ENCODE results near the gene CNEP1R1. TPM values are rescaled to one million over a fixed set of nuclear protein-coding genes. Genes with fewer than 3 reads are reported as not detected.

Gene CNEP1R1
- total and polyA plus RNA-seq, 3 experiments from 2014 or later, result 21.2 to 23.6 (median 22.8) TPM

GRCh38 chr16:50079397-50080140 lies 54.5 kb downstream of the CNEP1R1 start:
- CTCF ChIA-PET, result no interaction called here
- H3K36me3 ChIP-seq (ENCODE audit: insufficient read depth, low read length), result peaks cover 28% of the 10 kb centered on the region
- no peak overlapping the region for H3K4me3 ChIP-seq (ENCODE audit: low read length)
- Mint-ChIP-seq H3K27ac (peak overlapping the region in 2 of 8 donors; percentile 17 to 51), H3K4me1 (peaks cover 7 to 18% (median 13%) of the 10 kb centered on the region in 3 donors), H3K9me3 (no peaks in the 10 kb centered on the region), H3K27me3 (peaks cover 0 to 2% of the 10 kb centered on the region in 2 donors), H3K4me3 (no peak overlapping the region), H3K36me3 (peaks cover 12 to 67% (median 35%) of the 10 kb centered on the region in 3 donors)
- H3K9me3 ChIP-seq (ENCODE audit: low read length), result no peaks in the 10 kb centered on the region
- no peaks in the 10 kb centered on the region for H3K27me3 ChIP-seq (ENCODE audit: insufficient read depth, low read length, poor library complexity, severe bottlenecking)
- no peak for DNase-seq
- POLR2A ChIA-PET, result no interaction called here
- H3K4me1 ChIP-seq (ENCODE audit: insufficient read depth, low read length), result no peaks in the 10 kb centered on the region
- no peak overlapping the region for H3K27ac ChIP-seq (ENCODE audit: low read depth, low read length)

DNA sequence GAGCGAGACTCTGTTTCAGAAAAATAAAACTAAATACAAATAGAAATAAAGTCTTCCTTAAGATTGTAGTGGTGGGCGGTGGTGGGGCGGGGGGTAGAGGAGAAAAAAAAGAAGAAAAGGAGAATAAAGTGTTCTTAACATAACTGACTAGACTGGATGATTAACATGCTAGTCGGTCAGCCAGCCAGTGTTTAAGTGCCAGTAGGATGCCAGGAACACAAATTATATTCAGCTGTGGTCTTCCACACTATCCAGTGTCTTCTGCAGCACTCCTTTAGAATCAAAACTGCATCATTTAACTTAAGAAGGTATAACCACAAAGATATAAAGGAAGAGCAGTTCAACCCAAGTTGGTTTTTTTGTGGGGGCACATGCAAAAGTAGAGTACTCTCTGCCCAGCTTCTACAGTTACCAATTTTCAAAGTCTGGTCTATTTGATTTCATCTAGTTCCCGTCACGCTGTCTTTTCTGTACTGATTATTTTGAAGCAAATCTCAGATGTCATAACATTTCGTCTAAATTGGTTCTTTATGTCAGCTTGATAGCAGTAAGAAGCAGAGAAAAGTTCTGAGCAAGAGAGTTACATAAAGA lies 56.5 kb downstream of the CNEP1R1 start:
- H3K27me3 Mint-ChIP-seq, result peaks cover 0 to 2% of the 10 kb centered on the region in 2 donors
- H3K27ac Mint-ChIP-seq, result peak overlapping the region in 2 of 8 donors; percentile 70
- CTCF ChIA-PET, result interaction anchor here (0.7 kb wide), 1 partner anchor 108 kb away, joined by 3 read pairs; no protein-coding TSS in a partner anchor
- no peaks in the 10 kb centered on the region for H3K9me3 ChIP-seq (ENCODE audit: low read length)
- H3K4me1 ChIP-seq (ENCODE audit: insufficient read depth, low read length), result no peaks in the 10 kb centered on the region
- POLR2A ChIA-PET, result no interaction called here
- H3K27ac ChIP-seq (ENCODE audit: low read depth, low read length), result no peak overlapping the region
- H3K4me1 Mint-ChIP-seq, result peaks cover 5 to 13% (median 12%) of the 10 kb centered on the region in 3 donors
- H3K4me3 Mint-ChIP-seq, result no peak overlapping the region
- DNase-seq, result peak in 1 of 5 donors; percentile 32
- H3K4me3 ChIP-seq (ENCODE audit: low read length), result no peak overlapping the region
- peaks cover 36% of the 10 kb centered on the region for H3K36me3 ChIP-seq (ENCODE audit: insufficient read depth, low read length)
- H3K9me3 Mint-ChIP-seq, result no peaks in the 10 kb centered on the region
- H3K27me3 ChIP-seq (ENCODE audit: insufficient read depth, low read length, poor library complexity, severe bottlenecking), result no peaks in the 10 kb centered on the region
- H3K36me3 Mint-ChIP-seq, result peaks cover 7 to 76% (median 48%) of the 10 kb centered on the region in 3 donors

- Mint-ChIP-seq H3K36me3 (peaks cover 4 to 81% (median 53%) of the 10 kb centered on the region in 3 donors), H3K27me3 (peaks cover 0 to 2% of the 10 kb centered on the region in 2 donors), H3K4me1 (peaks cover 5 to 13% (median 9%) of the 10 kb centered on the region in 3 donors), H3K4me3 (no peak overlapping the region), H3K27ac (no peak overlapping the region), H3K9me3 (no peaks in the 10 kb centered on the region)
- POLR2A ChIA-PET, result no interaction called here
- no peaks in the 10 kb centered on the region for H3K27me3 ChIP-seq (ENCODE audit: insufficient read depth, low read length, poor library complexity, severe bottlenecking)
- H3K9me3 ChIP-seq (ENCODE audit: low read length), result no peaks in the 10 kb centered on the region
- H3K4me1 ChIP-seq (ENCODE audit: insufficient read depth, low read length), result no peaks in the 10 kb centered on the region
- no peak overlapping the region for H3K27ac ChIP-seq (ENCODE audit: low read depth, low read length)
- DNase-seq, result no peak
- H3K4me3 ChIP-seq (ENCODE audit: low read length), result no peak overlapping the region
- CTCF ChIA-PET, result interaction anchor here (1.2 to 1.9 kb wide), 2 partner anchors 18 to 25 kb away, joined by 3 read pairs; partner anchors contain the start of gene HEATR3
- peaks cover 28% of the 10 kb centered on the region for H3K36me3 ChIP-seq (ENCODE audit: insufficient read depth, low read length)
Observed at GRCh38 chr16:50083996-50084395, 59.0 kb downstream of the CNEP1R1 start.

GRCh38 chr16:50086176-50086575 lies 61.2 kb downstream of the CNEP1R1 start:
- no peak for DNase-seq
- no peak overlapping the region for H3K27ac ChIP-seq (ENCODE audit: low read depth, low read length)
- POLR2A ChIA-PET, result no interaction called here
- Mint-ChIP-seq H3K9me3 (no peaks in the 10 kb centered on the region), H3K27ac (no peak overlapping the region), H3K36me3 (peaks cover 3 to 75% (median 48%) of the 10 kb centered on the region in 3 donors), H3K4me3 (no peak overlapping the region), H3K27me3 (no peaks in the 10 kb centered on the region), H3K4me1 (peaks cover 1 to 7% (median 4%) of the 10 kb centered on the region in 3 donors)
- no peaks in the 10 kb centered on the region for H3K9me3 ChIP-seq (ENCODE audit: low read length)
- H3K4me1 ChIP-seq (ENCODE audit: insufficient read depth, low read length), result no peaks in the 10 kb centered on the region
- H3K27me3 ChIP-seq (ENCODE audit: insufficient read depth, low read length, poor library complexity, severe bottlenecking), result no peaks in the 10 kb centered on the region
- peaks cover 22% of the 10 kb centered on the region for H3K36me3 ChIP-seq (ENCODE audit: insufficient read depth, low read length)
- no peak overlapping the region for H3K4me3 ChIP-seq (ENCODE audit: low read length)
- CTCF ChIA-PET, result no interaction called here

Other genes starting within 250 kb of the CNEP1R1 start
- not detected for gene ZNF423, start 169.1 kb upstream of the CNEP1R1 start, total RNA-seq
- gene ZNF423, start 169.1 kb upstream of the CNEP1R1 start, polyA plus RNA-seq, result not detected
- gene HEATR3, start 40.7 kb downstream of the CNEP1R1 start, total RNA-seq, result 10 to 100 TPM; 25.5 to 26.2 TPM
- 7.4 TPM for gene HEATR3, start 40.7 kb downstream of the CNEP1R1 start, polyA plus RNA-seq
- gene TENT4B, start 128.1 kb downstream of the CNEP1R1 start, total RNA-seq, result 10 to 100 TPM; 21.6 to 23.0 TPM
- 5.6 TPM for gene TENT4B, start 128.1 kb downstream of the CNEP1R1 start, polyA plus RNA-seq
- 10 to 100 TPM; 76.6 to 83.4 TPM for gene ADCY7, start 241.3 kb downstream of the CNEP1R1 start, total RNA-seq
- 88.1 TPM for gene ADCY7, start 241.3 kb downstream of the CNEP1R1 start, polyA plus RNA-seq